Stimulated activated CD4-positive, alpha-beta T cell treated with anti-CD3 and anti-CD28 coated beads, Interleukin-12 subunit alpha, Interleukin-12 subunit beta, amount 100 ng/mL, for 4 hours (primary cell): ENCODE measurements around the gene ARHGAP12.
"Not testable (repeated sequence)": the region's sequence is repeated elsewhere in the genome, so short reads cannot be mapped to it uniquely, and the experiment has no call there.

Source experiments
- DNase-seq: peaks from one replicate; pipeline ENCODE4 v3.0.0-alpha.2; 2020

The ARHGAP12 gene

DNA sequence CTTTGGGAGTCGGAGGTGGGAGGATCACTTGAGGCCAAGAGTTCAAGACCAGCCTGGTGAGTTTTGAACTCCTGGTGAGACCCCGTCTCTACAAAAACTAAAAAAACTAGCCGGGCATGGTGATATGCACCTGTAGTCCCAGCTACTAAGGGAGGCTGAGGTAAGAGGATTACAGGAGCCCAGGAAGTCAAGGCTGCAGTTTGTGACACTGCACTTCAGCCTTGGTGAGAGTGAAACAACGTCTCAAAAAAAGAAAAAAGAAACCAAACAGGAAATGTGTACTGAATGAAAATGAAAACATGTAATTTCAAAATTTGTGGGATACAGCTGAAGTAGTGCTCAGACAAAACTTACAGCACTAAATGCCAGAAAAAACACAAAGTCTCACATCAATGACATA lies 7.6 kb downstream of the ARHGAP12 start:
- no peak for DNase-seq

DNA sequence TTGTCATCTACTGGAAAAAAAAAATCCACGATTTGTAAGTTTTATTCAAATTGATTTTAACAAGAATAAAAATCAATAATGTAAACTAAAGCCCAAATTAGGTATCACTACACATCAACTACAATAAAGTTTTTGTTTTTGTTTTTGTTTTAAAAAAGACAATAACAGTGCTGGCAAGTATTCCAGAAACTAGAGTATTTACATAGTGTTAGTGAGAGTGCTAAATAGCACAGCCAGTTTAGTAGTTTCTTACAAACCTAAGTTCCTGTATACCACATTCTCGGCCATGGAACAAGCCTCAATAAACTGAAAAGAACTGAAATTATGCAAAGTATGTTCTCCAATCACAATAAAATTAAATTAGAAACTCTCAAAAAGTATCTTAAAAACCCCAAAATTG lies 8.1 kb downstream of the ARHGAP12 start:
- no peak for DNase-seq

DNA sequence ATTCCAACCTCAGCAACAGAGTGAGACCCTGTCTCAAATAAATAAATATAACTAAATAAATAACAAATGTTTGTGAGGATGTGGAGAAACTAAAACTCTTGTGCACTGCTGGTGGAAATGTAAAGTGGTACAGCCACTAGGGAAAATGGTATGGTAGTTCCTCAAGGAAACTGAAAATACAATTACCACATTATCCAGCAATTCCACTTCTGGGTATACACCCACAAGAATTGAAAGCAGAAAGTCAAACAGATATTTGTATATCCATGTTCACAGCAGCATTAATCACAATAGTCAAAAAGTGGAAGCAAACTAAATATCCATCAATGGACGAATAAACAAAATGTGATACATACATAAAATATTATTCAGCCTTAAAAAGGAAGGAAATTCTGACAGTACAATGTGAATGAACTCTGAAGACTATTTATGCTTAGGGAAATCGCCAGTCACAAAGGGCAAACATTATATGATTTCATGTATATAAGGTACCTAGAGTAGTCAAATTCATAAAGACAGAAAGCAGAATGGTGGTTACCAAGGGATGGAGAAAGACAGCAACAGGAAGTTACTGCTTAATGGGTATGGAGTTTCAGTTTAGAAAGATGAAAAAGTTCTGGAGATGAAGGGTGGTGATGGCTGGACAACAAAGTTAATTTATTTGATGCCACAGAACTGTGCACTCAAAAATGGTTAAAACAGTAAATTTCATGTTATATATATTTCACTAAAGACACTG lies 9.8 kb downstream of the ARHGAP12 start:
- DNase-seq, result no peak

DNA sequence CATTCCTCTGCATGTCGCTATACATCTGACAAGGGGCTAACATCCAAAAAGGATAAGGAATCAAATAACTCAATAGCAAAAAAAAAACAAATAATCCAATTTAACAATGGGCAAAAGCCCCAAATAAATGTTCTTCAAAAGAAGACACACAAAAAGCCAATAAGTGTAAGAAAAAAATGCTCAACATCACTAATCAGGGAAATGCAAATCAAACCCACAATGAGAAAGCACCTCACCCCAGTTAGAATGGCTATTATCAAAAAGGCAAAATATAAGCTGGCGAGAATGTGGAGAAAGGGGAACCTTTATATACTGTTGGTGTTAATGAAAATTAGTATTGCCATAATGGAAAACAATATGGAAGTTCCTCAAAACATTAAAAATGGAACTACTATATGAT lies 14.3 kb downstream of the ARHGAP12 start:
- no peak for DNase-seq

DNA sequence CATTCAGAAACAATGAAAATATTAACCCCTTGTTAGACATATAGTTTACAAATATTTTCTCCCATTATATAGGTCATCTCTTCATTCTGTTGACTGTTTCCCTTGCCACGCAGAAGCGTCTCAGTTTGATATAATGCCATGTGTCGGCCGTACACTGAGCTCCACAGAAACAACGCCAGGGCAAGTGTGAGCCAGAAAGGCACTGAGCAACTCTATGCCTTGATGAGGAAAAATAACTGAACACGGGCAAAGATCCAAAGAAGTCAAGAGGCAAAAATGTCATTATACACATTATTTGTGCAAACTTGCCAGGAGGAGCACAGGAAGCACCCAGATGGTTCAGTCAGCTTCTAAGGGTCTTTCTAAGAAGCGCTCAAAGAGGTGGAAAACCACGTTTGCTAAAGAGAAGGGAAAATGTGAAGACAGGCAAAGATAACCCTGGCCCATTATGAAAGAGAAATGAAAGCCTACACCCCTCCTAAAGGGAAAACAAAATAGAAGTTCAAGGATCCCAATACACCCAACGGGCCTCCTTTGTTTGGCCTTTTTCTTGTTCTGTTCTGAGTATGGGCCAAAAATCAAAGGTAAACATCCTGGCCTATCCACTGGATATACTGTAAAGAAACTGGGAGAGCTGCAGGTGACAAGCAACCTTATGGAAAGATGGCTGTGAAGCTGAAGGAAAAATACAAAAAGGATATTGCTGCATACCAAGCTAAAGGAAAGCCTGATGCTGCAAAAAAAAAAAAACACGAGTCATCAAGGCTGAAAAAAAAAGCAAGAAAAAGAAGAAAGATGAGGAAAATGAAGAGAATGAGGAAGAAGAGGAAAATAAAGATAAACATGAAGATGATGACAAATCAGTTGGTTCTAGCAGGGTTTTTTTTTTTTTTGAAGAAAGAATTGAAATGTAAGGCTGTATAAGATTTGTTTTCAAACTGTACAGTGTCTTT lies 15.5 kb downstream of the ARHGAP12 start:
- no peak for DNase-seq

DNA sequence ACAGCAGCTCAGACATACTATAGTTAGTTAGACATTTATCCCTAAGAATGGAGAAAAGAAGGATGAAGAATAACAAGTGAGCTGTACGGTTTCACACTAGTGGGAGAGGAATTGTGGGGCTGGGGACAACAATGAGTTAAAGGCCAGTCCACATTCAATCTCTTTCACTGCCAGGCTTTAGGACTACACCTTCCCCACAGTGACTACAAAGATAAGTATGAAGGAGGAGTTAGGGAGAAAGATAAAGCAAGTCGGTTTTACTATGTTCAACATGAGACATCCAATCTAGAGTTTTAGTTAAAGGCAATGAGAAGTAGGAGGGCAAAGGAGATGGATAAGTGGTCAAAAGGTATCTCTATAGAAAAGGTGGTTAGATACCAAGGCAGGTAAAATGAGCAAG lies 16.3 kb downstream of the ARHGAP12 start:
- DNase-seq, result no peak

DNA sequence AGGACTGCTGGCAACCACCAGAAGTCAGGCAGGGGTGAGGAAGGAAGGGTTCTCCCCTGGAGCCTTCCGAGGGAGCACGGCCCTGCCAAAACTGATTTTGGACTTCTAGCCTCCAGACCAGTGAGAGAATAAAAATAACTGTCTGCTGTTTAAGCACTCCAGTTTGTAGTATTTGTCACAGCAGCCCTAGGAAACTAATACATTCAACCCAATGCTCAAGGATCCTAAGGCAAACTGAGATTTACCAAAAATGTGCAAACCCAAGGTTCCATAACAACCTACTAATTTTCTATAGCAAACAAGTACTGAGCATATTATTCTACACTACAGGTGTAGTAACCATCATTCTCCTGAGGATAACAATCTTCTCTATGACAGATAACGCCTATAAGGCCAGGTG lies 18.6 kb downstream of the ARHGAP12 start:
- no peak for DNase-seq

DNA sequence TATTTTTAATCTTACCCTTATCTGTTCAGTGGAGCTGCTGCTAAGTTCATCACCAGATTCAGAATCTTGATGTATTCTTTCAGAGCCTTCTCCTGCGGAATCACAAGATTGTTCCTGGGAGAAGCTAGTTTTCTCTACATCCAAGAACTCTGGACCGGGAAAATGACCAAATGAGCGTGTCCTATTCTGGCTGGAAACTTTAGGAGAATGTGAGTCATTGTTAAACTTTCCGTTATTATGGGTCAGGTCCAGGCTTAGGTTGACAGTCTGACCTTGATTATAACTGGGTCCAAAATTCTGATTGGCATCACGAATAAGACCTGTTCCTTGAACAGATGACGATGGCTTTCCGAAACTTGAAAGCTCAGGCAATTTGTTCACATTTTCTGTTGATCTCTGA lies 20.5 kb downstream of the ARHGAP12 start:
- DNase-seq, result no peak

DNA sequence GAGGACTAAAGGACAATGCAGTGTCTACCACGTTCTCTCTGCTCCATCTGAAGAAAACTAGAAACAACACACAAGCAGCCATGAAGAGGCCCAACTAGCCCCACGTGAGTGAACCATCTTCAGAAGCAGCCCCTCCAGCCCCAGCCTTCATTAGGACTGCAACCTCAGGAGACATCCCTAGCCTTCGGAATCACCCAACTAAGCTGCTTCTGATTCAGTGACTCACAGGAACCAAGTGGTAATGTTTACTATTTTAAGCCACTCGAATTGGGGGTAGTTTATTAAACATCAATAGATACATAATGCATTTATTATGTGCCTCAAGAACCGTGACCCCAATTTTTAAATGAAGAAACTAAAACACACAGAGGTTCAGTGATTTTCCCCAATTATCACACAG lies 22.6 kb downstream of the ARHGAP12 start:
- DNase-seq, result no peak

DNA sequence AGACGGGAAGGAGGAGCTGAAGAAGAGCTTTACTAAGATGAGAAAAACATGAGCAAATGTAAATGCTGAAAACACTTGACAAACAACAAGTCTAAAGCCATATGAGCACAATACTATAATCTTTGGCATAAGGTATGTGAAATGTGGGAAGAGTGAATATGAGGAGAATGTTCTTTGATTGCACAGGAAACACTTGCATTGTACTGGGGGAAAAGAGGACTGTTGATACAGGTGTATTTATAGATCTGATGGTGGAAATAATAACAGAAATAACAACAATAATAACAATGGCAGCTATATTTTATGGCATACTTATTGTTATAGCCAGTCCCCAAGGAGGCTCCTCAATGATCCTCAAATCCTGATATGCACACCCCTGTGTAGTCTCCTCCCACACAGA lies 23.0 kb downstream of the ARHGAP12 start:
- DNase-seq, result no peak

DNA sequence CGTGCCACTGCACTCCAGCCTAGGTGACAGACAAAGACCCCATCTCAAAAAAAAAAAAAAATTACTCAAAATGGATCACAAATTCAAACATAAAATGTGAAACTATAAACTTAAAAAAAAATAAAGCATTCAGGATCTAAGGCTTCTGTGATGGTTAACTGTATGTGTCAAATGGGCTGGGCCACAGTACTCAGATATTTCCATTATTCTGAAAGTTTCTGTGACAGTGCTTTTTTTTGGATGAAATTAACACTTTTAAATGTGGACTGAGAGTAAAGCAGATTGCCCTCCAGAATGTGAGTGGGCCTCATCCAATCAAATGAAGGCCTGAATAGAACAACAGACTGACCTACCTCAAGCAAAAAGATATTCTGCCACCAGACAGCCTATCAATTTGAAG lies 26.0 kb downstream of the ARHGAP12 start:
- no peak for DNase-seq

DNA sequence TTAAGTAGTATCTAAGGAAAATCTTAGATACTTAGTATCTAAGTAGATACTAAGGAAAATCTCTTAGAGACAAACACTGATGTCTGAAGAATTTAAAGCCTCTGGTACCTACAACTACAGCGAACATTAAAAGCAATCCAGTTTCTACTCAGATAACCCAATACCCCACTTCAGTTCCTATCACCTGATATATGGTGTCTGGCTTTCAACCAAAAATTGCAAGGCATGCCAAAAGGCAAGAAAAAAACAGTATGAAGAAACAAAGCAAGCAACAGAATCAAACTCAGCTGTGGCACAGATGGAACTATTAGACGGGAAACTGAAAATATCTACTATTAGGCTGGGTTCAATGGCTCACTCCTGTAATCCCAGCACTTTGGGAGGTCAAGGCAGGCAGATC lies 31.1 kb downstream of the ARHGAP12 start:
- no peak for DNase-seq

DNA sequence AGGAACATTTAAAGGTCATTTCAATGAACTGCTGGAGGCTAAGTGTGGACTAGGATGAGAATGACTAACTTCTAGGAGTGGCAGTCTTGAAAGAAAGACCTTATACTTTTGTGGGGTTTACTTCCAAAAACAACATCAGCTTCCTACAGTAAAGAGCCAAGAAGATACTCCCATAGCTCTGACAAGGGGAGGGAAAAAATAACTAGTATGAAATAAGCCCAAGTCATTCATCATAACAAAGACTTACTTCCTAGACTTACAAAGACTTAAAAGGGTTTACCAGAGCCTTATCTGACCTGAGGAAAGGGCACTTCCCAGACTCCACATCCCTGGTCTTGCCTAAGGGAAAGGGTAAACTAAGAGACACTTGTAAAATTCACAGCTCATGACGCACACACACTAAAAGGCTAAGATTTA lies 31.7 kb downstream of the ARHGAP12 start:
- DNase-seq, result no peak

DNA sequence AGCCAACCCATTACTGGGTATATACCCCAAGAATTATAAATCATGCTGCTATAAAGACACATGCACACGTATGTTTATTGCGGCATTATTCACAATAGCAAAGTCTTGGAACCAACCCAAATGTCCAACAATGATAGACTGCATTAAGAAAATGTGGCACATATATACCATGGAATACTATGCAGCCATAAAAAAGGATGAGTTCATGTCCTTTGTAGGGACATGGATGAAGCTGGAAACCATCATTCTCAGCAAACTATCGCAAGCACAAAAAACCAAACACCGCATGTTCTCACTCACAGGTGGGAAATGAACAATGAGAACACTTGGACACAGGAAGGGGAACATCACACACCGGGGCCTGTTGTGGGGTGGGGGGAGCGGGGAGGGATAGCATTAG lies 32.9 kb downstream of the ARHGAP12 start:
- DNase-seq, result not testable (repeated sequence)

DNA sequence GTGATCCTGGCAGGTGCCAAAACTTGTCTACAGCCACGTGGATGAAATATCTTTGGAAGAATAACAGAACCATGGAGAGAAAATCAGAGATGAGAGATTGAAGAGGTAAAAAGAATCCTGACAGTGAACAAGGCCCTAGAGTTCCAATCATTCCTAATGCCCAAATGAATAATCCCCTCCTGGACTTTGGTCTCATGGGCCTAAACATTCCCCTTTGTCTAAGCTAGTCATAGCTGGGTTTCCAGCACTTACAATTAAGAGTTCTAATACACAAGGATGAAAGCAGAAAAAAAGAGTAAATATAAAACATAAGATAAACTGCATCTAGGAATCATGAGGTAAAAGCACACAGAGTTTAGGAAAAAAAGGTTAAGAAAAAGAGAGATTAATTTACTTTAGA lies 40.2 kb downstream of the ARHGAP12 start:
- no peak for DNase-seq

DNA sequence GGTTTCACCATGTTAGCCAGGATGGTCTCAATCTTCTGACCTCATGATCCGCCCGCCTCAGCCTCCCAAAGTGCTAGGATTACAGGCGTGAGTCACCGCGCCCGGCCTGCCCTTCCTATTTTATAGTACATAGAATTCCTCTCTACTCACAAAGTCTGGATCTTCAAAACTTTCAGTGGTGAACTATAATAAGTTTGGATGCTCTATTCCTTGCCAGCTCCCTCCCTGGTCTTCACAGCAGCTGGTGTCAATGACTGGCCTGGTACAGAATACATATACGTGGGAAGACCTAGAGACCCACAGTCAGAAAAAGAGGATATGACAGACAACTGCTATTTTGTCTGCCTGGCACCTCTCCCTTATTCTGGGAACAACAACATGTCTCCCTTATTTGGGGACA lies 40.8 kb downstream of the ARHGAP12 start:
- DNase-seq, result no peak

DNA sequence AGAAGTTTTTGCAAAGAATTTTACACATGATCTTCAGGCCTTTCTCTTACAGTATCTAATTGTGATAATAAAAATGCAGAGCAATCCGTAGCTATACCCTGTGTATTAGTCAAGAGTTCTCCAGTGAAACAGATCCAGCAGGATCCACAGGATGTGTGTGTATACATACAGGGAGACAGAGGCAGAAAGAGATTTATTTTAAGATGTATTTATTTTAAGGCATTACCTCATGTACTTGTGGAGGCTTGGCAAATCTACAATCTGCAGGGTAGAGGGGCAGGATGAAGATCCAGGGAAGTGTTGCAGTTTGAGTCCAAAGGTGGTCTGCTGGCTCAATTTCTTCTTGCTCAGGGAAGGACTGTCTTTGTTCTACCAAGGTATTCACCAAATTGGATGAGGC lies 41.7 kb downstream of the ARHGAP12 start:
- DNase-seq, result no peak

DNA sequence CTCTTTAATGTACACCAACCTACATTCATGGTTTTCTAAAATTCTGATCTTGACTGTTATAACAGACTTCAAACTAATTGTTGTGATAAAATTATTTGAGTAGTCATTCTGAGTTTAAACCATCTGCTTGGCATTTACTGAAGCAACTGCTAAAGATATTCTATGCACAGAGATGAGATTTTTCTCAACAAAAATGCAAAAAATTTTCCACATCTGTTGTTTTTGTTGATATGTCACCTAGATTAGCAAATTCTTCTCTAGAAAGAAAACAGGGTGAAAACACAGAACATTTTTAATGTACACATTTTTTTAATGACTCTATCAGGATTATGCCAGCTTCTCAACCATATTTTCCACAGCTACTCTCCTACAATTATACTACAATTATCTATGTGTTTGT lies 42.7 kb downstream of the ARHGAP12 start:
- no peak for DNase-seq

DNA sequence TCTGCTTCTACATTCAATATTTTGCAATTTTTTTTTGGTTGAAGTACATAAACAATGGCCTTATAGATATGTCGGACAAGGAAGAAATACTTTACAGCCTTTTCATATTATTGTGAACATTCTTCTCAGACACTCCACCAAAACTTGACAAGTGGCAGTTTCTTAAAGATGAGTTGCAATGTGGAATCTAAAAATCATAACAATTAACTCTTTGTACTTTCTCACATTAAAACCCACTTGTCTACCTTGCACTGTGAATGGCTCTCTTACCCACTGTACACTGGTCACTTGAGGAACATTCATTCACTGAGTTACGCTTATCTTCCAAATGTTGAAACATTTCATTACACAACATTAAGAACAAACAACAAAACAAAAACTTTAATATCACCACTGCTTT lies 44.2 kb downstream of the ARHGAP12 start:
- DNase-seq, result no peak

DNA sequence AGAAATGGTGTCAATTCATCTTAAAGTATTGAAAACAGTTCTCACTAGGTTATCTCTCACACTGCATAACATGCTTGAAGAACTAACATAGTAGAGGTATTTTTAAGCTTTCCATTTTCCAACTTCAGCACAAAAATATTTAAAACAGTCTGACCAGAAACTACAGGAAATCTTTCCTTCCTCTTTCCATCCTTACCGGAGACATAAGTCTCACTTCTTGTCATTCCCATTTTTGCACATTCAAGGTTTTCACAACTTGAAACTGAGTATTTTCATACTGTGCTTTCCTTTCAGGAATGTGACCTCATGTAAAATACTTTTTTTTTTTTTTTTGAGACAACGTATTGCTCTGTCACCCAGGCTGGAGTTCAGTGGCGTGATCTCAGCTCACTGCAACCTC lies 45.2 kb downstream of the ARHGAP12 start:
- DNase-seq, result no peak

DNA sequence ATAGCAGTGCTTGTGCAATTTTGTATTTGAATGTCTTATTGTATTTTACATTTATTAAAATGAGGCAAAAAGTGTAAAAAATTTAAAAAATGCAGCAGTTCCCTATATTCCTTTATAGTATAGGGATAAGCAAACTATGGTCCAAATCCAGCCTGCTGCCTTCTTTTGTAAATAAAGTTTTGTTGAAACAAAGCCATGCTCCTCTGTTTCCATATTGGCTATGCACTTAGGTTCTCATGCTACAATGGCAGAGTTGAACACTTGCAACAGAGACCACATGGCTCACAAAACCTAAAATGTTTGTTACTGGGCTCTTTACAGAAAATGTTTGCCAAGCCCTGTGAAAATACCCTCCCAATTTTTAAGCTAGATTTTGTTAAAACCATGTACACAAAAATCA lies 50.1 kb downstream of the ARHGAP12 start:
- no peak for DNase-seq

DNA sequence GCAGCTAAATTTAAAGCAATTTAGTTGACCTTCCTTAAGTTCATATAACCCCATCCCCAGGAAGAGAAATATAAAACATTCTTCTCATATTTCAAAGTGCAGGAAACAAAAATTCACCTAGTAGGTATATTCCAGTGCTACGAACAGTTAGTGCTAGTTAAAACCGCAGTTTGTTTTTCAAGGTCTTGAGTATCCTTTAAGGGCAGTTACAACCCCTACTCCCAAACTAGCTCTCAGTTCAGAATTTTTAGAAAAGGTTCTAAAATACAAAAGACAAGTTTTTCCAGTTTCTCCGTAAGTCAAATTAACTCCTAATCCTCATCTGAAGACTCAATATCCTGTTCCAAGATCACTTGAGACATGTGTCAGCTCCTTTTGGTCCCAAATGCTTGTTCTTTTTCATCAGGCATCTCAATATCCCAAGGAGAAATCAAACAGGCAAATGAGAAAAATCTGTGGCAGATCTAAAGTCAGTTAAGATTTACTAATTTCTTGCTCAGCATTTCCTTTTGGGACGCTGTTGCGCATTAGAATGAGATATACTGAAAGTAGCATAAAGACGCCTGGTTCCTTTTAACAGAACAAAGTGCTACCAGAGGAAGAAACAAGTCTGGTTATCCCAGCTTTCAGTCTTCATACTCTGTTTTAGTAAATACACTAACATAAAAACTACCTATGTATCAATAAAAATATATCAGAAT lies 51.8 kb downstream of the ARHGAP12 start:
- no peak for DNase-seq

DNA sequence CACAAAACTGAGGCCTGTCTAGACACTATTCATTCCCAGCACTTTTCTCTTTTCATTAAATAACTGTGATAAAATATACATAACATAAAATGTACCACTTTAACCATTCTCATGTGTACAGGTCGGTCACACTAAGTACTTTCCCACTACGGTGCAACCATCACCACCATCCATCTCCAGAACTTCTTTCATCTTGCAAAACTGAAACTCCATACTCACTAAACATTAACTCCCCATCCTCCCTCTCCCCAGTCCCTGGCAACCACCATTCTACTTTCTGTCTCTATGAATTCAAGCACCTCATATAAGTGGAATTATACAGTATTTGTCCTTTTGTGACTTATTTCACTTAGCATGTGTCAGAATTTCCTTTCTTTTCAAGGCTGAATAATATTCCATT lies 53.0 kb downstream of the ARHGAP12 start:
- DNase-seq, result no peak

DNA sequence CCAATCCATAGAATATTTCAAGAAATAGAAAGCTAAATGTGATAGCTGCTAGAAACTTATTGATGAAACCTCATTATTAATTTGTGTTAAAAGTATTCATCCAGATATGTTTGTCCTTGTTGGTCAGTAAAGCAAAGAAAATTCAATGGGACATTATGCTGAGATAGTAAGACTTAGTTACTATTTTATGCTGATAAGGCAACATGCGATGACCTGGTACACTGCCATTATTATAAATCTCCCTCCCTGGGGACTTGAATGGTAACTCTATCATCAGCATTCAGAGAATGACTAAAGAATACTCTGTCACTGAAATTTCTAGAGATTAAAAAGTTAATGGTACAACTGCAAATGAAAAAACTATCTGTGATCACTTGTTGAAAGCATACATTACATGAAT lies 54.9 kb downstream of the ARHGAP12 start:
- DNase-seq, result no peak
